GM13977 (cell line): Measurements from ENCODE around the gene GFRA1.
"Not testable (repeated sequence)": the region's sequence is repeated elsewhere in the genome, so short reads cannot be mapped to it uniquely, and the experiment has no call there.

ENCODE experiments used
- DNase-seq: peaks from one replicate; pipeline ENCODE4 v3.0.0; 2012; ENCODE audit warnings: low spot score
- CTCF ChIP-seq: IDR thresholded peaks from 2 replicates; pipeline ENCODE4 v1.5.1; 2012; ENCODE audit warnings: mild to moderate bottlenecking, control low read depth; ENCODE audit not compliant: insufficient read depth; ENCODE audit errors: extremely low read depth, missing control alignments
- in situ Hi-C: fragments of 300-500 bp; cut with MboI; formaldehyde crosslinking; loops from one replicate; pipeline ENCODE4 v1.12.0; 2022; ENCODE audit warnings: low sequenced_read_pairs, low pct_unique_long_range_greater_than_20kb, mixed read lengths, inconsistent platforms; ENCODE audit not compliant: unreplicated experiment

The GFRA1 gene

GRCh38 chr10:116055252-116055916 is 217.6 kb downstream of the GFRA1 start:
- in situ Hi-C loops: no loop called here
- no peak for TF ChIP-seq CTCF
- no peak for DNase-seq

GRCh38 chr10:116053910-116054309 is 219.1 kb downstream of the GFRA1 start:
- no peak for DNase-seq
- TF ChIP-seq CTCF: no peak
- in situ Hi-C loops: no loop called here

- DNase-seq, in situ Hi-C loops: not testable (repeated sequence)
Measured at GRCh38 chr10:116053009-116053730, 219.8 kb downstream of the GFRA1 start.

GRCh38 chr10:116052522-116052921 is 220.5 kb downstream of the GFRA1 start:
- in situ Hi-C loops, DNase-seq: not testable (repeated sequence)

GRCh38 chr10:116049974-116050304 is 223.1 kb downstream of the GFRA1 start:
- in situ Hi-C loops: no loop called here
- DNase-seq: no peak
- TF ChIP-seq CTCF: no peak

GRCh38 chr10:116049158-116049973 is 223.6 kb downstream of the GFRA1 start:
- TF ChIP-seq CTCF: no peak
- no peak for DNase-seq
- in situ Hi-C loops: no loop called here

- TF ChIP-seq CTCF: no peak
Measured at GRCh38 chr10:116045366-116046356, 227.3 kb downstream of the GFRA1 start.

More at GRCh38 chr10:116045366-116046356, 227.3 kb downstream of the GFRA1 start:
- in situ Hi-C loops: no loop called here
- no peak for DNase-seq
